ENCODE measurements around the gene COX7A2L.
A peak's percentile ranks its signal among the peaks of the same experiment; 100 is the strongest.
"Not testable (repeated sequence)": the region's sequence is repeated elsewhere in the genome, so short reads cannot be mapped to it uniquely, and the experiment has no call there.

Gene COX7A2L

GRCh38 chr2:42338567-42339190 lies 22.3 kb downstream of the COX7A2L start:
- DNase-seq, result no peak

- no peak for DNase-seq
These were observed 23.0 kb downstream of the COX7A2L start for GRCh38 chr2:42337846-42338566.

GRCh38 chr2:42337356-42337820 lies 23.6 kb downstream of the COX7A2L start:
- DNase-seq, result no peak

- no peak for DNase-seq
These were observed 24.6 kb downstream of the COX7A2L start for GRCh38 chr2:42336361-42336965.

DNA sequence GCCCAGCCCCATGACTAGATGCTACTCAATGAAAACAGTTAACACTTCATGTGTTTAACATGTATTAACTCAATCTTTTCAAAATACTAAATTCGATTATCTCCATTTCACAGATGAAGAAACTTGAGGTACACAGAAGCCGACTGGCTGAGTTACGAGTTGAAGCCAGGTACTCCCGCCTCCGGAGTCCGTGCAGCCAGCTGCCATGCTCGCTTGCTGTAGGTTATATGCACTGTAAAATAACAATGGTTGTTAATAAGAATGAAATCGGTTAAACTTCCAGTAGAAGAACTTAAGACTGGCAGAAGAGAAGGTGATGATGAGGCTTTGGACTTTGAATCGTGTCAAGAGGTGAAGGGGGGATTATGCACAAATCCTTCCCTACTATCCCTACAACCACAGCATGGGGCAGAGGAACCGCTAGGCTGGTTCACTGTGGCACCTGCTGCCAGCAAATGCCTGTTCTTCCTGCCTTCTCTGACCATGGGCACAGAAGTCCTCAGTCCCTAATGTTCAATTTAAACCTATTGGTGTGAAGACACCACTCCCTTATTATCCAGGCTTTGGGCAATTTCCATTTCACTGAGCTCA lies 25.4 kb downstream of the COX7A2L start:
- DNase-seq, result no peak

- DNase-seq, result not testable (repeated sequence)
These were observed 26.2 kb downstream of the COX7A2L start for GRCh38 chr2:42334865-42335264.

- DNase-seq, result no peak
These were observed 26.8 kb downstream of the COX7A2L start for GRCh38 chr2:42334220-42334619.

DNA sequence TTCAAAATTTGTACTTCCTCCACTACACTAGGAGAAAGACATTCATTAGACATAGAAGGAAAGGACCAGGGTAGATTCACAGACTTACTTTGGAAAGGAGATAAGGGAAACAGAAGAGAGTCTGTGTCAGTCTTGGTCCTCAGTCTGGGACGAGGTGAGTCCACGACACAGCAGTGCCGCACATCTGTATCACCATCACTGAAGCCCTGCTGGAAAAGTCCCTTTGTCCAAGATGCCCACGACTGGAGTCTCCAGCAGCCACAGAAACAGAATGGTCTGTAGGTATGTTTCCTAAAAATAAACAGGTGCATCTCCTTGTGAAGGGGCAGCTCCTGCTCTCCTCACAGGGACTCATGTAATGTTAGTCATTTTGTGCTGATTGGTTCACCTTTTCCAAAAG lies 27.4 kb downstream of the COX7A2L start:
- no peak for DNase-seq

GRCh38 chr2:42332575-42332974 lies 28.4 kb downstream of the COX7A2L start:
- no peak for DNase-seq

GRCh38 chr2:42331569-42332284 lies 29.3 kb downstream of the COX7A2L start:
- no peak for DNase-seq

DNA sequence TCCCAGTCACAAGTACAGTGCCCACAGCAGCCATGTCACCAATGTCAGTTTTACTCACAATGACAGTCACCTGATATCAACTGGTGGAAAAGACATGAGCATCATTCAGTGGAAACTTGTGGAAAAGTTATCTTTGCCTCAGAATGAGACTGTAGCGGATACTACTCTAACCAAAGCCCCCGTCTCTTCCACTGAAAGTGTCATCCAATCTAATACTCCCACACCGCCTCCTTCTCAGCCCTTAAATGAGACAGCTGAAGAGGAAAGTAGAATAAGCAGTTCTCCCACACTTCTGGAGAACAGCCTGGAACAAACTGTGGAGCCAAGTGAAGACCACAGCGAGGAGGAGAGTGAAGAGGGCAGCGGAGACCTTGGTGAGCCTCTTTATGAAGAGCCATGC lies 31.3 kb downstream of the COX7A2L start:
- DNase-seq, result no peak

DNA sequence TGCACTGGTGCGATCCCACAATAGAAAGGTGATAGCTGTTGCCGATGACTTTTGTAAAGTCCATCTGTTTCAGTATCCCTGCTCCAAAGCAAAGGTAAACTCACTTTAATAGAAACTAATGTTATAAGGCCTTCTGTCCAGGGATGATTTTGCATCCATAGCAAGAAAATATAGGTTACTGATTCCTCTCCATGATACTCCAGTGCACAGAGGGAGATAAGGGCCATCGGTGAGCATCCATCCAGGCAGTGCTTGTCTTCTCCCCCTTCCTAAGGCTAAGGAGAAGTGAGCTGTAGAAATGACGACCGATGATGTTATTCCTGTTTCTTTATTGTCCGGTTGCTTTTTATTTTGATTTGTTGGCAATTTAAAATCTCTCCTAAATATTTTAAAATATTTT lies 32.1 kb downstream of the COX7A2L start:
- DNase-seq, result no peak

GRCh38 chr2:42328148-42328833 lies 32.7 kb downstream of the COX7A2L start:
- DNase-seq, result peak; percentile 19

- no peak for DNase-seq
These were observed 33.9 kb downstream of the COX7A2L start for GRCh38 chr2:42327125-42327524.

DNA sequence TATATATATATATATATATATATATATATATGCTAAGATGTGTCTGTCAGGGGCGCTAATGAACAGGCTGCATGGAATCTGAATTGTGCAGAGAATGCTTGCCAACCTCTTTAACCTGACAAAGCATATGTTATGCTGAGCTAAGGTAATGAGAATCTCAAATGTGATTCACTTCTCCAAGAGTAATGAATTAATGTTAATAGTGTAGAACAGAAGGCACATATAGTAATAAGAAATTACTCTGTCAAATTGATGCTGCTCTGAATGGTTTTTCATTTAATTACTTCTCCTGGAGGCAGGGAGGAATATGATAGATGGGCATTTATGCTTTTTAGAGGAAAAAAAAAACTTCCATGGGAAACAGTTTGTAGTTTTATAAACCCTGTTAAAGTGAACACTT lies 35.4 kb downstream of the COX7A2L start:
- DNase-seq, result no peak

DNA sequence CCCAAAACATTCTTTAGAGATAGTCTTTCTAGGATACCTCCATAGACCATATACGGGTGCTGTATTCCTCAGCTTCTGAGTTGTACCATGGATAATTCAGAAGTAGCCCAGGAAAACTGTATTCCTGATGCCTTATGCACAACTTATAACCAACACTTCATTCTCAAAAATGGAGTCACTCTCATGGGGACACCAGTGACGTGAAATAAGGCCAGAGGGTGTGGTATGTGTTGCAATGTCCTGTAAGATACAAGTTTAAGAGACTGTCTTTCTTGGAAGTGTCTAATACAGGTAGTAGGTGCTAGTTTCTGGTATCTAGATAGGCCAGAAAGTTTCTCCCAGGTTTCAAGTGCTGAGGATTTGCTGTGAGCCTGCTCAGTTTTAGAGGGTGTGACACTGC lies 36.1 kb downstream of the COX7A2L start:
- DNase-seq, result no peak

DNA sequence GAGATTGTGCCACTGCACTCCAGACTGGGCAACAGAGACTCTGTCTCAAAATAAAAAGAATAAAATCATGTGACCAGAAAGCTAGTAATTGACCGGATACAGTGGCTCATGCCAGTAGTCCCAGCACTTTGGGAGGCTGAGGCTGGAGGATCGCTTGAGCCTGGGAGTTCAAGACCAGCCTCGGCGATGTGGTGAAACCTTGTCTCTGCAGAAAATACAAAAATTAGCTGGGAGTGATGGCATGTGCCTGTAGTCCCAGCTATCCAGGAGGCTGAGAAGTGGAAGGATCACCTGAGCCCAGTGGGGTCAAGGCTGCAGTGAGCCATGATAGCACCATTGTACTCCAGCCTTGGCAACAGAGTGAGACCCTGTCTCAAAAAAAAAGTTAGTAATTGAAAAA lies 36.8 kb downstream of the COX7A2L start:
- DNase-seq, result no peak

GRCh38 chr2:42321452-42322064 lies 39.5 kb downstream of the COX7A2L start:
- DNase-seq, result no peak

GRCh38 chr2:42319265-42319664 lies 41.8 kb downstream of the COX7A2L start:
- DNase-seq, result no peak

- no peak for DNase-seq
These were observed 43.1 kb downstream of the COX7A2L start for GRCh38 chr2:42317945-42318344.

DNA sequence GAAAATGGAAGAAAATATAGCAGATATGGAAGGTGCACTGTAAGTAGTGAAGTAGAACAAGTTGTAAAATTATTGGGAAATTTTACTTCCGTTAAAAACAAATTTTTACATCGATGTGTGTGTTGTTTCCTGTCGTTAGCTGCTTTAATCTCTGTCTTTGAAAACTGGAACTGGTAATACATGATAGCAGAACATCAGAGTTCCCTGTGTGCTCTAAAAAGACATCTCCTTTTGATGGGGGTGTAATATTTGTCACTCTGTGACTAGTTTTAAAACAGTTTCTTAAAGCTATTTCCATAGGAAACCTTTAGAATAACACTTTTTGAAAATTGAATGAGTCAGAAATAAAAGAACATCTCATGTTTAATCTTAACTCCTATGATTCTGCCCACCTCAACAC lies 43.5 kb downstream of the COX7A2L start:
- DNase-seq, result no peak

- no peak for DNase-seq
These were observed 44.1 kb downstream of the COX7A2L start for GRCh38 chr2:42316910-42317309.

Data from inflammatory macrophage treated with lipopolysaccharide for 4 hours (primary cell).